Ascending aorta (tissue), 2 donors: ENCODE measurements around the gene DCDC2C. TPM values are rescaled to one million over a fixed set of nuclear protein-coding genes. Genes with fewer than 3 reads are reported as not detected.

ENCODE experiments used
- DNase-seq, 2 donors: peaks; one replicate each; pipeline ENCODE4 v3.0.0-alpha.2; 2019; ENCODE audit warnings: low spot score in 2 of 2
- H3K27ac ChIP-seq, 2 donors: fragments of 200-600 bp; sonication (generic); one replicate each; pipeline ENCODE4 v1.5.1; 2016 to 2017; ENCODE audit warnings: mild to moderate bottlenecking in 1 of 2
- H3K27me3 ChIP-seq: fragments of 200-600 bp; sonication (generic); one replicate; pipeline ENCODE4 v1.5.1; 2017
- H3K36me3 ChIP-seq, 2 donors: fragments of 200-600 bp; sonication (generic); one replicate each; pipeline ENCODE4 v1.5.1; 2016
- H3K4me1 ChIP-seq, 2 donors: fragments of 200-600 bp; sonication (generic); one replicate each; pipeline ENCODE4 v1.5.1; 2016 to 2017; ENCODE audit warnings: mild to moderate bottlenecking in 1 of 2
- H3K4me3 ChIP-seq, 2 donors: fragments of 200-600 bp; sonication (generic); one replicate each; pipeline ENCODE4 v1.5.1; 2016 to 2017; ENCODE audit warnings: mild to moderate bottlenecking in 1 of 2
- H3K9me3 ChIP-seq, 2 donors: fragments of 200-600 bp; sonication (generic); one replicate each; pipeline ENCODE4 v1.5.1; 2016
- CTCF ChIP-seq, 3 experiments: fragments of 200-600 bp in 2 of 3; fragments of 450-650 bp in 1 of 3; sonication (generic) in 2 of 3; IDR thresholded peaks; one replicate each; pipeline ENCODE4 v1.5.1; 2016 to 2019; ENCODE audit warnings: antibody characterized with exemption in 3 of 3, mild to moderate bottlenecking in 1 of 3, moderate library complexity in 1 of 3
- intact Hi-C: fragments of 100-400 bp; cut with DNase I; formaldehyde crosslinking; loops from one replicate; pipeline ENCODE4 v1.15.1; 2023
- total RNA-seq: library from RNA; depleted of rRNA; stranded (reverse); fragments of >200 nt; gene quantifications from one replicate; pipeline ENCODE4 v1.1.0, GENCODE V29; 2016

Gene DCDC2C
- total RNA-seq, 1 donor from 2014 or later: 2.4 TPM

- H3K27me3 ChIP-seq: no peaks in the 10 kb centered on the region
- H3K27ac ChIP-seq: no peak overlapping the region
- no peak overlapping the region for H3K4me3 ChIP-seq
- H3K36me3 ChIP-seq: no peaks in the 10 kb centered on the region
- DNase-seq: no peak
- intact Hi-C loops: no loop called here
- H3K9me3 ChIP-seq: no peaks in the 10 kb centered on the region
- H3K4me1 ChIP-seq: no peaks in the 10 kb centered on the region
- no peak for TF ChIP-seq CTCF (IDR thresholded peaks at IDR 0.05)
Observed at GRCh38 chr2:3742743-3743508, 39.6 kb downstream of the DCDC2C start.

- DNase-seq: no peak
- Histone ChIP-seq H3K27ac (no peak overlapping the region), H3K36me3 (no peaks in the 10 kb centered on the region), H3K4me3 (no peak overlapping the region), H3K27me3 (no peaks in the 10 kb centered on the region), H3K4me1 (no peaks in the 10 kb centered on the region), H3K9me3 (no peaks in the 10 kb centered on the region)
- TF ChIP-seq CTCF (IDR thresholded peaks at IDR 0.05): no peak
- intact Hi-C loops: no loop called here
Observed at GRCh38 chr2:3743951-3744555, 40.7 kb downstream of the DCDC2C start.

DNA sequence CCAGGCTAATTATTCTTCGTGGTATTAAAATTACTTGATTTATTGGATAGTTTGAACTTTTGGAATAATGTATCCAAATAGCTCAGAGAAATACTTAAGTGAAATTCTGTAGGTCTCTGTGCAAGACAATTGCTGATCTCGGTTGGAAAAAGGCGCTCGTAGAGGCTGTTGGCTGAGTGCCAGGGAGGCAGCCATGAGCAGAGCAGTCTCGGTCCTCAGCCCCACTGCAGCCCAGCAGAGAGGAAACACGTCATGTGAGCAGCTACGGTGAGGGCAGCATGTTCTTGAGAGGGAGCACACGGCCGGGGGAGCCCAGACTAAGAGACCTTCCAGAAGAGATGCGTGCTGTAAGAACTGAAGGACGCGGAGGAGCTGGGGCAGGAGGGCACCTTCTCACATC lies 42.5 kb downstream of the DCDC2C start:
- no peak for DNase-seq
- TF ChIP-seq CTCF (IDR thresholded peaks at IDR 0.05): no peak
- Histone ChIP-seq H3K27ac (no peak overlapping the region), H3K4me3 (no peak overlapping the region), H3K4me1 (no peaks in the 10 kb centered on the region), H3K36me3 (no peaks in the 10 kb centered on the region), H3K9me3 (no peaks in the 10 kb centered on the region), H3K27me3 (no peaks in the 10 kb centered on the region)
- intact Hi-C loops: no loop called here

DNA sequence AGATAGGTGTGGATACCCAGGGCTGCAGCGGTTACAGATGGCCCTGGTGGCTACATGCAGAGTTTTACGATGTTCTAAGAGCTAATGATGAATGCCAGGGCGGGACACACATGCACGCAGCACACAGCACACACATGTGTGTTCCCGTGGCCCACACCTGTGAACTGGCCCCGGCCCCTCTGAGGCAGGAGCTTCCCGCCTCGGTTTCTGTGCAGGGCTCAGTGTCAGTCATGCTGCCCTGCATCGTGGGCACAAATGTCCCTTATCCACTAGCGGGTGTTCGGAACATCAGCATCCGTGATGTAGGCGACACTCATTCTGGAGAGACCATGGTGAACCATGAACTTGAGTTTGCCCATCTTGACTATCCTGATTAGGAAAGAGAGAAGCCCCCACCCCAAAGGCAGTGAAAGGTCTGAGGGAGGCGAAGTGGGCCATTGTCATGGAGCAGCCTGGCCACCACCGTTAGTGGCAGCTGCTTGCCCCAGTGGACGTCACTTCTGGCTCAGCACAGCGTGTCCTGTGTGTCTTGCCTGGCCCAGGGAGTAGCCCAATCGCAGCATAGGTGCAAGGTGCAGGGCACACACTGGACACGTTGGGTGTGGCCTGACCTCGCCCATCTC lies 43.8 kb downstream of the DCDC2C start:
- intact Hi-C loops: no loop called here
- no peak for TF ChIP-seq CTCF (IDR thresholded peaks at IDR 0.05)
- no peak for DNase-seq
- no peak overlapping the region for H3K4me3 ChIP-seq
- no peaks in the 10 kb centered on the region for H3K9me3 ChIP-seq
- H3K36me3 ChIP-seq: no peaks in the 10 kb centered on the region
- no peaks in the 10 kb centered on the region for H3K4me1 ChIP-seq
- no peaks in the 10 kb centered on the region for H3K27me3 ChIP-seq
- no peak overlapping the region for H3K27ac ChIP-seq

GRCh38 chr2:3747826-3748225 lies 44.5 kb downstream of the DCDC2C start:
- Histone ChIP-seq H3K36me3 (no peaks in the 10 kb centered on the region), H3K27me3 (no peaks in the 10 kb centered on the region), H3K9me3 (no peaks in the 10 kb centered on the region), H3K27ac (no peak overlapping the region), H3K4me1 (no peaks in the 10 kb centered on the region), H3K4me3 (no peak overlapping the region)
- intact Hi-C loops: no loop called here
- no peak for TF ChIP-seq CTCF (IDR thresholded peaks at IDR 0.05)
- no peak for DNase-seq
